Upper lobe of left lung (tissue), 6 donors: ENCODE measurements around the gene NFIB. TPM values are rescaled to one million over a fixed set of nuclear protein-coding genes. Genes with fewer than 3 reads are reported as not detected.

ENCODE experiments used
- ATAC-seq, 2 donors: fragments of 200-7000 bp; cut with Tn5 transposase; one replicate each; pipeline ENCODE4 v1.9.1; 2022; ENCODE audit warnings: mild to moderate bottlenecking in 2 of 2, moderate library complexity in 2 of 2; ENCODE audit not compliant: low FRiP score in 2 of 2
- DNase-seq, 2 donors: peaks; one replicate each; pipeline ENCODE4 v3.0.0-alpha.2; 2019 to 2020
- H3K27ac ChIP-seq, 4 donors: fragments of 200-600 bp; sonication (generic); one replicate each; pipeline ENCODE4 v1.5.1; 2016 to 2019
- H3K27me3 ChIP-seq, 4 donors: fragments of 200-600 bp; sonication (generic); one replicate each; pipeline ENCODE4 v1.5.1; 2017 to 2019
- H3K36me3 ChIP-seq, 4 donors: fragments of 200-600 bp; sonication (generic); one replicate each; pipeline ENCODE4 v1.5.1; 2016 to 2019
- H3K4me1 ChIP-seq, 4 donors: fragments of 200-600 bp; sonication (generic); one replicate each; pipeline ENCODE4 v1.5.1; 2018 to 2019
- H3K4me3 ChIP-seq, 4 donors: fragments of 200-600 bp; sonication (generic); one replicate each; pipeline ENCODE4 v1.5.1; 2017 to 2019; ENCODE audit warnings: mild to moderate bottlenecking in 2 of 4, moderate library complexity in 1 of 4
- H3K9me3 ChIP-seq, 4 donors: fragments of 200-600 bp; sonication (generic); one replicate each; pipeline ENCODE4 v1.5.1; 2018 to 2019
- EP300 ChIP-seq, 4 donors: sonication (generic); formaldehyde crosslinking; IDR thresholded peaks; one replicate each; pipeline ENCODE4 v1.5.1; 2017; ENCODE audit warnings: antibody characterized with exemption in 4 of 4, control low read depth in 2 of 4
- POLR2A ChIP-seq, 4 donors: fragments of 450-650 bp; IDR thresholded peaks; one replicate each; pipeline ENCODE4 v1.5.1; 2016 to 2017; ENCODE audit warnings: antibody characterized with exemption in 4 of 4, mild to moderate bottlenecking in 2 of 4
- POLR2AphosphoS5 ChIP-seq, 2 donors: sonication (generic); formaldehyde crosslinking; IDR thresholded peaks; one replicate each; pipeline ENCODE4 v1.5.1; 2017; ENCODE audit warnings: antibody characterized with exemption in 2 of 2
- WGBS, 2 donors: methylation state at CpG; one replicate each; pipeline ENCODE4 v1.1.5; 2017 to 2018; 5-methylcytosine and 5-hydroxymethylcytosine counted together
- total RNA-seq, 6 donors: library from RNA; depleted of rRNA in 4 of 6; stranded (reverse); fragments of >200 nt in 4 of 6; gene quantifications; one replicate each; pipeline versions ENCODE4 v1.1.0 to v1.2.1, GENCODE V29; 2016 to 2021
- TF ChIP-seq, protein P1 (sequence below), 6 experiments: fragments of 450-650 bp in 4 of 6; fragments of 200-600 bp in 2 of 6; sonication (generic) in 2 of 6; IDR thresholded peaks; one replicate each; pipeline ENCODE4 v1.5.1; 2016 to 2019; ENCODE audit warnings: antibody characterized with exemption in 6 of 6
- donor health status: DM: no; HTN: no; CAD: no; lungs with moderate emphysema.
- donor health status: DM: no; HTN: yes; CAD: no; lungs with severe emphysema.

Gene NFIB
- total RNA-seq, 6 donors from 2014 or later, result 33.9 to 109 (median 67.5) TPM

GRCh38 chr9:14231196-14231990 lies 82.5 kb downstream of the NFIB start:
- ATAC-seq, result no peak
- no peak for TF ChIP-seq EP300 (IDR thresholded peaks at IDR 0.05)
- TF ChIP-seq, protein P1, sequence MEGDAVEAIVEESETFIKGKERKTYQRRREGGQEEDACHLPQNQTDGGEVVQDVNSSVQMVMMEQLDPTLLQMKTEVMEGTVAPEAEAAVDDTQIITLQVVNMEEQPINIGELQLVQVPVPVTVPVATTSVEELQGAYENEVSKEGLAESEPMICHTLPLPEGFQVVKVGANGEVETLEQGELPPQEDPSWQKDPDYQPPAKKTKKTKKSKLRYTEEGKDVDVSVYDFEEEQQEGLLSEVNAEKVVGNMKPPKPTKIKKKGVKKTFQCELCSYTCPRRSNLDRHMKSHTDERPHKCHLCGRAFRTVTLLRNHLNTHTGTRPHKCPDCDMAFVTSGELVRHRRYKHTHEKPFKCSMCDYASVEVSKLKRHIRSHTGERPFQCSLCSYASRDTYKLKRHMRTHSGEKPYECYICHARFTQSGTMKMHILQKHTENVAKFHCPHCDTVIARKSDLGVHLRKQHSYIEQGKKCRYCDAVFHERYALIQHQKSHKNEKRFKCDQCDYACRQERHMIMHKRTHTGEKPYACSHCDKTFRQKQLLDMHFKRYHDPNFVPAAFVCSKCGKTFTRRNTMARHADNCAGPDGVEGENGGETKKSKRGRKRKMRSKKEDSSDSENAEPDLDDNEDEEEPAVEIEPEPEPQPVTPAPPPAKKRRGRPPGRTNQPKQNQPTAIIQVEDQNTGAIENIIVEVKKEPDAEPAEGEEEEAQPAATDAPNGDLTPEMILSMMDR (IDR thresholded peaks at IDR 0.05), result no peak
- TF ChIP-seq POLR2A (IDR thresholded peaks at IDR 0.05), result no peak
- no peak for TF ChIP-seq POLR2AphosphoS5 (IDR thresholded peaks at IDR 0.05)
- 65 to 72% methylated on average over 5 of the region's 5 CpGs for WGBS, 2 donors
- no peaks in the 10 kb centered on the region for H3K27me3 ChIP-seq
- DNase-seq, result no peak
- no peak overlapping the region for H3K4me3 ChIP-seq
- no peaks in the 10 kb centered on the region for H3K36me3 ChIP-seq
- H3K4me1 ChIP-seq, result peaks cover 0 to 7% (median 6%) of the 10 kb centered on the region in 4 donors
- H3K27ac ChIP-seq, result no peak overlapping the region
- H3K9me3 ChIP-seq, result no peaks in the 10 kb centered on the region

GRCh38 chr9:14228602-14229001 lies 85.3 kb downstream of the NFIB start:
- no peak for ATAC-seq
- no peaks in the 10 kb centered on the region for H3K4me1 ChIP-seq

GRCh38 chr9:14226855-14227532 lies 86.9 kb downstream of the NFIB start:
- no peak for ATAC-seq

More at GRCh38 chr9:14228602-14229001, 85.3 kb downstream of the NFIB start:
- Histone ChIP-seq H3K36me3 (no peaks in the 10 kb centered on the region), H3K27me3 (no peaks in the 10 kb centered on the region), H3K9me3 (no peaks in the 10 kb centered on the region), H3K4me3 (no peak overlapping the region), H3K27ac (no peak overlapping the region)
- no peak for DNase-seq
- WGBS, 2 donors, result 87 to 93% methylated on average over 1 of the region's 1 CpG
- no peak for TF ChIP-seq EP300 (IDR thresholded peaks at IDR 0.05)
- no peak for TF ChIP-seq POLR2AphosphoS5 (IDR thresholded peaks at IDR 0.05)
- TF ChIP-seq, protein P1 (IDR thresholded peaks at IDR 0.05), result no peak
- no peak for TF ChIP-seq POLR2A (IDR thresholded peaks at IDR 0.05)

GRCh38 chr9:14223081-14223480 lies 90.9 kb downstream of the NFIB start:
- no peaks in the 10 kb centered on the region for H3K9me3 ChIP-seq
- H3K4me3 ChIP-seq, result no peak overlapping the region
- peaks cover 0 to 36% (median 20%) of the 10 kb centered on the region in 4 donors for H3K4me1 ChIP-seq
- 90 to 92% methylated on average over 5 of the region's 5 CpGs for WGBS, 2 donors
- no peak overlapping the region for H3K27ac ChIP-seq
- DNase-seq (no peak), ATAC-seq (no peak)
- no peaks in the 10 kb centered on the region for H3K36me3 ChIP-seq
- no peaks in the 10 kb centered on the region for H3K27me3 ChIP-seq
- TF ChIP-seq, protein P1 (IDR thresholded peaks at IDR 0.05), result no peak
- TF ChIP-seq EP300 (IDR thresholded peaks at IDR 0.05) (no peak), POLR2A (IDR thresholded peaks at IDR 0.05) (no peak), POLR2AphosphoS5 (IDR thresholded peaks at IDR 0.05) (no peak)

More at GRCh38 chr9:14226855-14227532, 86.9 kb downstream of the NFIB start:
- TF ChIP-seq POLR2A (IDR thresholded peaks at IDR 0.05) (no peak), EP300 (IDR thresholded peaks at IDR 0.05) (no peak), POLR2AphosphoS5 (IDR thresholded peaks at IDR 0.05) (no peak)
- TF ChIP-seq, protein P1 (IDR thresholded peaks at IDR 0.05), result no peak
- Histone ChIP-seq H3K9me3 (no peaks in the 10 kb centered on the region), H3K27me3 (no peaks in the 10 kb centered on the region), H3K4me1 (peaks cover 0 to 4% (median 4%) of the 10 kb centered on the region in 4 donors), H3K4me3 (no peak overlapping the region), H3K27ac (no peak overlapping the region), H3K36me3 (no peaks in the 10 kb centered on the region)
- WGBS, 2 donors, result 91 to 93% methylated on average over 11 of the region's 11 CpGs
- DNase-seq, result no peak
